Measurements from ENCODE around the gene CPNE1.

GRCh38 chr20:35625584-35626385 is 38.9 kb downstream of the CPNE1 start:
- TF ChIP-seq CTCF (IDR thresholded peaks at IDR 0.05) (no peak), POLR2A (IDR thresholded peaks at IDR 0.05) (no peak)
